VCaP (cell line): ENCODE data around the gene TSNAX.

ENCODE experiments used
- H3K27ac ChIP-seq: fragments of 450-650 bp; 2 replicates; pipeline ENCODE4 v1.5.1; 2017
- CTCF ChIP-seq: fragments of 450-650 bp; conservative IDR thresholded peaks from 2 replicates; pipeline ENCODE4 v1.5.1; 2017; ENCODE audit warnings: mild to moderate bottlenecking, moderate library complexity

TSNAX gene

GRCh38 chr1:231594749-231595148, 66.3 kb downstream of the TSNAX start:
- no peak overlapping the region for H3K27ac ChIP-seq

GRCh38 chr1:231596337-231596791, 67.9 kb downstream of the TSNAX start:
- no peak for TF ChIP-seq CTCF
- H3K27ac ChIP-seq, result no peak overlapping the region

More at GRCh38 chr1:231594749-231595148, 66.3 kb downstream of the TSNAX start:
- no peak for TF ChIP-seq CTCF

- H3K27ac ChIP-seq, result no peak overlapping the region
- TF ChIP-seq CTCF, result no peak
Observed at GRCh38 chr1:231597971-231598370, 69.5 kb downstream of the TSNAX start.

GRCh38 chr1:231600458-231600976, 72.0 kb downstream of the TSNAX start:
- H3K27ac ChIP-seq, result no peak overlapping the region
- no peak for TF ChIP-seq CTCF

- no peak for TF ChIP-seq CTCF
- peak overlapping the region; percentile 66 for H3K27ac ChIP-seq
Observed at GRCh38 chr1:231601824-231602672, 73.6 kb downstream of the TSNAX start.

- no peak for TF ChIP-seq CTCF
- peak overlapping the region; percentile 66 for H3K27ac ChIP-seq
Observed at GRCh38 chr1:231602673-231602984, 74.2 kb downstream of the TSNAX start.

- H3K27ac ChIP-seq, result peak overlapping the region; percentile 66
- TF ChIP-seq CTCF, result peak; percentile 85
Observed at GRCh38 chr1:231603598-231604275, 75.3 kb downstream of the TSNAX start.
